ENCODE results near the gene IER5L.

The IER5L gene

DNA sequence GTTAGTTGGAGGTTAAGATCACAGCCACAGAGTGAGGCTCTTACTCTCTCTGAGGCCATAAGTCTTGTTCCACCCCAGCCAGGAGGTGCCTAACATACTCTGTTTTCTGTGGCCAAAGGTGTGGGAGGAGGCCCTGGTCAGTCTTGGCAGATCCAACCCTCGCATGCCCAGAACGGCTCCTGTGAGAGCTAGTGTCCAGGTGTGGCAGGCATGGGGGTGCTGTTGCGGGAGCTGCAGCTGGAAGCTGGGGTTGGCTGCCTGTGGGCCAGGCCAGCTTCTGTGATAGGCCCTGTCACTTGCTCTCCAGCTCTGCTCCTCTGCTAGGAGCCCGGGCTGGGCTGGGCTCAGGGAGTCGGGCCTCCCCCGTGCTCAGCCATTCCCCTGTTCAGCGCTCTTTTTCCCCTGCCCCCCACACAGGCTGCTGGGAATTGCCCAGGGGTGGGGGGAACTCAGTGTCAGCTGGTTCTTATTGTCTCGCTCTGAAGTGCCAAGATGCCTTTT, 31.6 kb downstream of the IER5L start:
- intact Hi-C loops (cut with DNase I): no loop called here
- DNase-seq: peak in 23 of 42 donors; percentile 20 to 81 (median 49)

DNA sequence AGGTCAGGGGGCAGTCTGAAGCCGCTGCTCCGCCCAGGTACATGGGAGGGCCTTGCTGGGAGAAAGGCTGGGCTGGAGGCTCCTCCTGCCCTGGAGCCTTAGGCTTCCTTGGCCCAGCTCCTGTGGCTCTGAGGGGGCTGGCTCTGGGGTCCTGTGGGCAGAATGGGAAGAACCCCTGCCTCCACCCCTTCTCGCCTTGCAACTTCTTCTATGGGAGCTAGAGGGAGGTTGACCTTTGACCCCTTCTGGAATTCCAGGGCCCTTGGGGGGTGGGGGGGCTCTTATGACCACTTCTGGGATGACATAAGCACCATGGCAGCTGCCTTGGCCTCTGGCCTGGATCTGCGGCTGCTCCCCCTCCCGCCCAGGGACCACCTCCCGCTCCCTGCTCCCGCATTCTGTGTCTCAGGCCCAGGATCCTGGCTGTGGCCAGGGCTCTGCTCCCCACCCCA, 32.2 kb downstream of the IER5L start:
- intact Hi-C loops (cut with DNase I): no loop called here
- no peak for DNase-seq

DNA sequence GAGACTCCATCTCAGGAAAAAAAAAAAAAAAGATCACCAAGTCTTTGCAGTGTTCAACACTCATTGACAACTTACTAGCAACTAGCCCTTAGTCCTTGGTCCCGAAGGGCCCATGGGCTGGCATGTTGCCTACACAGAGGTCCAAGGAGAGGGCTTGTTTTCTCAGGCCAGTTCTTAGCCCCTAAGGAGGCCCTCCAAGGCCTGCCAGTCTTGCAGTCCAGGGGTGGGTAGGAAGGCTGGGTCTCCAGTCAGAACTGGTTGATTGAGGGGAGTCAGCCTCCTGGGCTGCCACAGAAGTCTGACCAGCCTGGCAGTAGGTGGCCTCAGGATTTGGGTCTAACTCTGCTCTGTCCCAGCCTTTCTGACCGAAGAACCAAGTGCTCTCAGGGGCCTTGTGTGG, 32.7 kb downstream of the IER5L start:
- DNase-seq: no peak
- intact Hi-C loops (cut with DNase I): no loop called here

DNA sequence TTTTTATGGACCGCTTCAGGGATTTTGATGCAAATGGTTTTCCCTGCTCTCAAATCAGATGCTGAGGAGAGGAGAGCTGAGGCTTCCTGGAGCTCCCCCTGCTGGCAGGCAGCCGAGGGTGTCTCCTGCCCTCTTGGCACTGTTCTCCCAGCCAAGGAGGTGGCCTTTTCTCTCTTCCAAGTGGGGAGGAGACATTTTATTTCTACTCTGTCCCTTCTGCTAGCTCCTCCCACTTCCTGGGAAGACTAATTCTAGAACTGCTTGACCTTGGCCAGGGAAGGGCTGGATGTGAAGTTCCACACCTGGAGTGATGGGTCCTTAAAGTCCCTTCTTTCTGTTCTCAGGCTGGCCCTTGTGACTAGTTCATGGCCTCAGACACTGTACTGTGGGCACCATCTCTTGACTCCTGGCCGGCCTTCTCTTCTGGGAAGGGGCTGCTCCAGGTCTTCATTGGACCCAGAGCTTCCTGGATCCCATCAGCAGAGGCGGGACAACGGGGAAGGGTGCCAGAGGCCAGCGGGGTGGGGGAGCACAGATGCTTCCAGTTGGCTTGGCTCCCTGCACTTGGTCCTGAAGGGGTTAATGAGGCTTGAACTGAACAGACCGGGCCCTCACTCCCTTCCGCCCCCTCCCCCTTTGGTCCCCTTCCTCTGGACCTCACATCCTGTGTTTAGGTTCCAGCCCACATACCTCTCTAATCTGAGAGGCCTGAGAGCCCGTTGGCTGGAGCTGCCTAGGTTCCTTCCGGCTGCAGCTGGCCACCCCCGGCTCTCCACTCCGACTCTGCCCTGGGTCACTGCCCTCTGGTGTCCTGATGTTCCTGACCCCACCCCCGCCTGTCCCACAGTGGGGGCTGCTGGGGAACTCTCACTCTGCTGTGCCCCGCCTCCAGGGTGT, 34.8 kb downstream of the IER5L start:
- intact Hi-C loops (cut with DNase I): no loop called here
- DNase-seq: peak; percentile 71 to 95 (median 87)

DNA sequence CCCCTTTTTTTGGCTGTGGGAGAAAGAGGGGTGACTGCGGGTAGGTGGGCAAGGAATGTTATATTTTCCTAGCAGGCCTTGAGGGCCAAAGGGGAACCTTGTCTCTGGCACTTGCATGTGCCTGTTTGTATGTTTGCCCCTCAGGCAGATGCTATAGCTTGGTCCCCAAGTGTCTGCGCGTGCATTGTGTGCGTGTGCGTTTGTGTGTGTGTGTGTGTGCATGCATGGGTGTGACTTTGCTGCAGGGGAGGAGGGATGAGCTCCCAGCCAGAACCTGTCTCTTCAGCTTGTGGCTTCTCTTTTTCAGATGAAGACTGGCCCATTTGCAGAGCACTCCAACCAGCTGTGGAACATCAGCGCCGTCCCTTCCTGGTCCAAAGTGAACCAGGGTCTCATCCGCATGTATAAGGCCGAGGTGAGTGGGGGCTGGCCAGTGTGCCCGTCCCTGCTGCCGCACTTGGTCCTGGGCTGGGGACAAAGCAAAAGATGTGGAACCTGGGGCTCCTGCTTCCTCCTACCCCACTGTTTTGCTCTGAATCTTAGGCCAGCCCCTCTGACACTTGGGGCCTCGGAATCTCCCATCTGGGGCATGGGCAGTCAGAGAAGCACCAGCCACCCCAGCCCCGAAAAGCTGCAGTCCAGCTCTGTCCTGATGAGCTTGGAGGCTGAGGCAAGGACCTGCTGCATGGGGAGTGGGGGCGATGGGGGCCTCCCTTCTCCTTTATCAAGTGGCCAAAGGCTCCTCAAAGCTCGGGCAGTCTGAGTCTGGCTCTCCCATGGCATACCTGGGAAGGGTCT, 35.7 kb downstream of the IER5L start:
- intact Hi-C loops (cut with DNase I): no loop called here

DNA sequence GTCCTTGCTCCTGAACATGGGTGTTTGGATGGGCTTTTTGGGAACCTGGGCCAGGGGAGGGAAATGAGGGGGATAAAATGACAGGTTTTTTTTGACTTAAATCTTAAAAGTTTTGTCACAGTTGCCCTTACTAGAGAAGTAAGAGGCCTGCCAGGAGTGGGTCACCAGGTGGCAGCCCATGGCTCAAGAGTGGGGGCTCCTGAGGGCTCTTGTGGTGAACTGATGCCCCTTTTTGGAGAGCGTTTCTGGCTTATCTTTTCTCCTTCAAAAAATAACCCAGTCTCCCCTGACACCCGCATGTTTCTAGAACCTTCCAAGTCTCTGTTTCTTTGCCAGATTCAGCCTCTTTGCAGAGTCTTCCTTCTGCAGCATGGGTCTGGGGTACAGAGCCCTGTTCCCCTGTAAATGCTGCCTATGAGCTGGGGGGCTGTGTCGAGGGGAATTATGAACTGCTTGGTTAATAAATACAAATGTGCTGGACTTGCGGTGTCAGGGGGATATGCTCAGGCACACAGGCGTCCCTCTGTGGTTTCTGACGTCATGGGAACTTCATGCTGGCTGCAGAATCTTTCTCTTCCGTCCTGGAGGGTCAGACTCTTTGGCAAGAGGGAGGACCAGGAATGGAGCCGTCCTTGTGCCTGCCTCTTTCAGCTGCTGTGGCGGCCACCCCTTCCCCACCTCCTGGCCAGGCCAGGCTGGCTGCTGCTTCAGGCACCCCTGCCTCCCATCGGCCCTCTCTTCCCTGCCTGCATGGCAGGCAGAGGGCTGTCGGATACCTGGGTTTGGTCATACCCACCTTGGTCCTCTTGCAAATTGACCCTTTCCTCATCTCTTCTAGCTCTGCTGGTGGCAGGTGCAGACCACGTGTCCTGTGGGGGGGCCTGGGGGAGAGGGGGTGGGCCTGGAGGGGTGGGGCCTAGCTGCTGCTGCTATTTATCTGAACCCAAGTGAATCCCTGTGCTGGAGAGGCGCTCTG, 36.7 kb downstream of the IER5L start:
- DNase-seq: peak in 24 of 42 donors; percentile 24 to 67 (median 44)
- intact Hi-C loops (cut with DNase I): no loop called here

More for the DNA sequence above, 35.7 kb downstream of the IER5L start:
- DNase-seq: no peak

DNA sequence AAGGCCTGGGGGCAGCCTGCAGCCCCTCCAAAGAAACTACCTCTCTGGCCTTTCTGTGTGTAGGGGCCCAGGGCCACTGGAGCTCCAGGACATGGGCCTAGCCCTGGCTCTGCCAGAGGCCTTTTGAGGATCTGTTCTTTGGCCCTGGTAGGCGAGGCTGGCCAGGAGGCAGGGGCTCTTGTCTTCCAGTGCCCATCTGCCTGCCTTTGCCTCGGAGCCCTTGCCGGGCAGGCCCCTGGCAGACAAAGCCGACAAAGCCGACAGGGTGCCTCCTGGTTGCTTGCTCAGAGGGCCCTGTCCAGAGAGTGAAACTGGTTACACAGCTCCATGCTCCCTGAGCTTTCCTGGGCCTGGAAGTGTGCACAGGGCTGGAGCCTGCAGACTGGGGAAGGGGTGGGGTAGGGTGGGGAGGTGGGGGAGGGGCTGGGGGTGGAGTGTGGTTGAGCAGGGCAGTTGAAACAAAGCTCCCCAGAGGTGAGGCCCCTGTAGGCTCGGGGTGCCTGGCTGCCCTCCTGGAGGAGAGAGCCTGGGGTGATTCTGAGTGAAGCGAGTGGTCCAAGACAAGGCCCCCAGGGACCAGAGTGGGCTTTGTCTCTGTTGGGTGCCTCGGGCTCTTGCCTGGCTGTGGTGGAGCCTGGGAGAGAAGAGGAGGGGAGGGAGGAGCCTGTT, 37.5 kb downstream of the IER5L start:
- DNase-seq: peak in 26 of 42 donors; percentile 16 to 68 (median 36)

DNA sequence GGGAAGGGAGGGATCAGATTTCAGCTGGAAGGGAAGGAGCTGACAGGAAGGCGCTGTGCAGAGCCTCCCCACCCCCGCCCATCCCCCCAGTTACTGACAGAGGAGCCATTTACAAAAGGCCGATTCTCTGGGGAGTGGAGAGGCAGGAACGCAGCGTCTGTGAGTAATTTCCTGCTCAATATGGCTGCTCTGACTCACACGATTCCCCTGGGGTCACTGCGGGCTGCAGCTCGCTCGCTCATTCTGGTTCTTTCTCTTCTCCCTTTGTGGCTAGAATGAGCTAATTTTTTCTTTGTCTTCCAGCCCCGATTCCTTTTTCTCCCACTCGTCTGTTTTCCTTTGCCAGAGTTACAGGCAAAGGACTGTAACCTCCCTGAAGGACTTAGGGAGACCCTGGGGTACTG, 38.1 kb downstream of the IER5L start:
- intact Hi-C loops (cut with DNase I): loop anchor here (2.0 to 10.0 kb wide), 3 partner anchors 427 to 645 kb away; no protein-coding TSS in a partner anchor
- DNase-seq: peak; percentile 72 to 97 (median 88)

More for the DNA sequence above, 37.5 kb downstream of the IER5L start:
- intact Hi-C loops (cut with DNase I): no loop called here

DNA sequence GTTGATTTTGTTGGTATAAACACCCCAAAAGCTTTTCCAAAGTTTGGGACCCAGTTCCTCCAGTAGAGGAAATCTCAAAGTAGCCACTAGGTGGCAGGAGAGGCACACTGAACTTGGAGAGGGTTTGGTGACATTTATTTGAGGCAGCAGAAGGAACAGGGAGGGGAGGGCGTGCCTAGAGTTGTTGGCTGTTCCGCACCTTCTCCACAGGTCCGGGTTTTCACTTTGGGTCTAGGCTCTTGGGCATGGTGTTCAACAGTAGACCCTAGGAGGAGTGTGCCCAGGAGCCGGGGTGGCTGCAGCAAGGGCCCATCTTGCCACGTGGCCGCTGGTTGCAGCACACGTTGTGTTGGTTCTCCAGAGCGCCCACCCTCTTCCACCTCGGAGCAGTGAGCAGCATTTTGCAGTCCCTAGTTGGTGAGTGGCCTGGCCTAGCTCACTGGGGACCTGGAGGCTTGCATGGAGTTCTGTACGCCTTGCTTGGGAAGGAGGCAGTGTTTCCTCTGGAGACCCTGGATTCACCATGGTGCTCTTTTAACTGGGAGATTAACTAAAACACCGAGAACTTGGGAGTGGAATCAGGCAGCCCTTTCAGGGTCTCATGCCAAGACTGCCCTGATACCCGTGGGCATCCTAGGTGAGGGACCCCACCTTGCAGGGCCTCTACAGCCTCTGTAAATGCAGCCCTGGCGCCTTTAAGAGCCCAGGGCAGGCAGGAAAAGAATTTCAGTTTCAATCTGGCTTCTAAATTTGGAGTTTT, 38.6 kb downstream of the IER5L start:
- peak; percentile 31 to 94 (median 82) for DNase-seq
- intact Hi-C loops (cut with DNase I): loop anchor here (2.0 to 10.0 kb wide), 3 partner anchors 428 to 645 kb away; no protein-coding TSS in a partner anchor

DNA sequence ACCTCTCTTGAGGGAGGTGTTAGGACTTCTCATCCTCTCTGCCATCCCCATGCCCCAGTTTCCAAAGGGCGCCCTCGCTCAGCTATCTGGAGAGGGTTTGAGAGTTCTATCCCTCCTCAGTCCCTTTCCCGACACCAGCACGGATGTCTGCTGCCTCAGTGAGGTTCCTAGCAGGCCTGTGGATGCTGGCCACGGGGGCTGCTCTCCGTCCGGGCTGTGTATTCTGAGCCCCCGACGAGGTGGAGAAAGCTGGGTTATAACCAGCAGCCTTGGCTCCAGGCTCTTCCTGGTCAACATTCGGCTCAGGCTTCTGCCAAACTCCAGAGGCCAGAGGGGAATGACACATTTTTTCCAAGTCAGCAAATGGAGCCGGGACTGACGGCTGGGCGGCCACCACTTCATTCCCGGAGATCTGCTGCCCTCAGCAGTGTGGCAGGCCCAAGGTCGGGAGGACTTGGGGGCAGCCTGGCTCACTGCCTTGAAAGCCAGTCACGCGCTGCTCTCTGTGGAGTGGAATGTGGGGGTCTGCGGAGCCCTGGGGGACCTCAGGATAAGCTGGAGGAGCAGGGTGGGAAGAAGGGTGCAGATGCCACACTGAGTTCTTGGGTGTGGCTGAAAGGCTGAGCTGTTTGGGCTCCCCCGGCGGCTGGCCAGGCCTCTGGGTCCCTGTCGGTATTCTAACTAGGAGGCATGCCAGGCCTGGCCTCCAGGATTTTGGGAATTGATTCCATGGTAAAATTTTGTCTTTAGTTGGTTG, 39.4 kb downstream of the IER5L start:
- DNase-seq: peak in 4 of 42 donors; percentile 23 to 58 (median 44)
- intact Hi-C loops (cut with DNase I): loop anchor here (2.0 to 10.0 kb wide), 3 partner anchors 429 to 646 kb away; no protein-coding TSS in a partner anchor

DNA sequence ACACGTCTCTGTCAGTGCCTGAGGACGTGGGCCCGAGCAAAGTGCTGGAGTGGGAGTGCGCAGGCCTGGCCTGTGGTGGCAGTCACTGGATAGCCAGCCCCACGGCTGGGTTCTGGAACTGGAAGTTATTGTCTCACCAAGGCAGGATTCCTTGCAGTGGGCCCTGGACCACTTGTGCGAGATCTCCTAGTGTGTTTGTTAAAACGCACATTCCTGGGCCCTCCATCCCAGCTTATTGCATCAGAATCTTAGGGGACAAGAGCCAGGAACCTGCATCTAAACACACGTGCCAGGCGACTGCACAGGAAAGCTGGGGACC, 40.0 kb downstream of the IER5L start:
- DNase-seq: no peak
- intact Hi-C loops (cut with DNase I): loop anchor here (2.0 to 10.0 kb wide), 3 partner anchors 429 to 647 kb away; no protein-coding TSS in a partner anchor

DNA sequence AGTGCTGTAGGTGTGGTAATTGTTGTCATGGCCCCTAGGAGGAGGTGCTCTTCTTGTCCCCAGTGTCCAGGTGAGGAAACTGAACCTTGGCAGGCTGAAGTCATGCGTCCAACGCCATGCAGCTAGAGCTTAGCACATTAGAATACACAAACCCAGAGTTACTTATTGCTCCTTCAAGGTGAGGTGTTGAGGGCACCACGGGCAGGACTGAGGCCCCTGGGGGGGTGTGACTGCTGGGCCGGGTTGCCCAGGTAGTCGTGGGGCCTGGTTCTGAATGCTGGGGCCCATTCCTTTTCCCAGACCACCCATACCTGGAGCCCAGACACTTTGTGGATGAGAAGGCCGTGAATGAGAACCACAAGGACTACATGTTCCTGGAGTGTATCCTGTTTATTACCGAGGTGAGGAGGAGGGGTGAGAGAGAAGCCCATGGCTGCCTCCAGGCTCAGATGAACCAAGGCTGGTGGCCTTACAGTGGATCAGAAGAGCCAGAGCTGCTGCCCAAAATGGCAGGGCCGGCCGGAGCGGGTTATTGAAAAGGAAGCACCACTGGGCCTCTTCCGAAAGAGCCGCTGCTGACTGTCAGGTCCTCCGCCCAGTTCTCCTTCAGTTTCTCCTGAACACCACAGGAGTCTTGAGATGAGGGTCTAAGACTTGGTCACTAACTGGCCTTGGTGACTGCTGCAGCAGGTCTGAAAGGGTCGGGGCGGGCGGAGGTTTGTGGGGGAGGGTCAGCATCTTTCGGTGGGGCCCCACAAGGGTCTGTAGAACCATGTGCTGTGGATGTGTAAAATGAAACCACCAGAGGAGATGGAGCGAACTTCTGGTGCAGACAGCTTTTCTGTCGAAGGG, 40.5 kb downstream of the IER5L start:
- intact Hi-C loops (cut with DNase I): loop anchor here (2.0 to 10.0 kb wide), 3 partner anchors 430 to 647 kb away; no protein-coding TSS in a partner anchor
- DNase-seq: no peak

DNA sequence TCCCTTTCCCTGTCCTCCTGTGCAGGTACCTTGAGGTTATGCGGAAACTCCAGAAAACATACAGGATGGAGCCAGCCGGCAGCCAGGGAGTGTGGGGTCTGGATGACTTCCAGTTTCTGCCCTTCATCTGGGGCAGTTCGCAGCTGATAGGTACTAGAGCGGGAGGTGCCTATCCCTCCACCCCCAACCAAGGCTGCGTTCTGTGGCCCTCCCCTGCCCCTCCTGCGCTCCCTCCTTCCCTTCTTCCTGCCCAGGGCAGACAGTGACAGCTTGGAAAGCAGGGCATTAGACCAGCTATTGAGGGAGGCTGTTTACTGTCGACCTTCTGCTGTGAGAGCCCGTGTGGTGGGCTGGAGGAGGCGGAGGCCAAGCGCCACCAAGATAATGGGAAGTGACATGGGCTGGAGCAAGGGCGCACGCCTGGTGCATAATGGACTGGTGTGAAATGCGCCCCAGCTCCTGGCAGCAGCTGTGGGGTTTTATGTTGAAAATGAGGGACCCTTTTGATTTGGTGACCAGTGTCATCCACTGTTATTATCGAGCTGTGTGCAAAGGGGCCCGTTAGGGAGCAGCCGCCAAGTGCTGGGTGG, 41.5 kb downstream of the IER5L start:
- DNase-seq: no peak
- intact Hi-C loops (cut with DNase I): loop anchor here (5.0 to 10.0 kb wide), 2 partner anchors 431 to 648 kb away; no protein-coding TSS in a partner anchor

DNA sequence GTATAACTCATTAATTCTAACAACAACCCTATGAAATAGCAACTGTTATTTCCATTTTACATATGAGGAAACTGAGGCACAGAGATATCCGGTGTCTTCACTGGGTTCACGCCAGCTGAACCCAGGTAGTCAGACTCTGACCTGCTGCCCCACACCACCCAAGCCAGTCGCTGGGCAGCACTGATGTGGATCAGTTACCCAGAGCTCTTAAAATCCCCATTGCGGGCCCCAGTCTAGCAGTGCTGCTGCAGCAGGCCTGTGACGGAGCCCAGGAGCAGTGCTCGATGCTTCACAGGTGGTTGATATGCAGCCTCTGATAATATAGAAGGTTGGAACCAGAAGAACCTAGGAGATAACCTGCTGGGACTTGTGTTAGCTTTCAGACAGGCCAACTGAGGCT, 42.6 kb downstream of the IER5L start:
- intact Hi-C loops (cut with DNase I): loop anchor here (5.0 to 10.0 kb wide), 2 partner anchors 432 to 649 kb away; no protein-coding TSS in a partner anchor
- no peak for DNase-seq

DNA sequence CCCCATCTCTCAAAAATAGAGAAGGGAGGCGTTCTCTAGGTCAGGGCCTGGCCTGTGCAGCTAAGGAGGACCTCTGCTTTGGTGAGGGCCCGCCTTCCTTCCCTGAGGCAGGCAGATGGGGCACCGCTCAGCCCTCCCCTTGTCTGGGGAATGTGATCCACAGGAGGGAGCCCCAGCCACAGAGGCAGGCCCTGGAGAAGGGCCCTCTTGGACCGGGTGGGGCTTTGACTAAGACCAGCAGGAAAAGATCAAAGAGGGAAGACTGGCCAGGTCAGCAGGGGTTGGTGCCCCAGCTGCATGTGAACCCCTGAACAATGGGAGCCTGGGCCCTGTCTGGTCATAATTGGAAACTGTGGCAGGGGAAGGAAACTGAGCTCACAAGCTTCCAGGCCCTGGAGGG, 45.0 kb downstream of the IER5L start:
- intact Hi-C loops (cut with DNase I): loop anchor here (10.0 kb wide), 1 partner anchor 652 kb away; no protein-coding TSS in a partner anchor
- DNase-seq: no peak
